Epithelial cell of esophagus (primary cell): ENCODE data around the gene OR10P1.

ENCODE experiments used
- DNase-seq: peaks from one replicate; pipeline ENCODE4 v3.0.0; 2010; ENCODE audit warnings: low read depth
- H3K4me3 ChIP-seq: 2 replicates; pipeline ENCODE4 v1.5.1; 2011; ENCODE audit warnings: mild to moderate bottlenecking, low read length, control low read depth
- TF ChIP-seq, protein P1 (sequence below): IDR thresholded peaks from 2 replicates; pipeline ENCODE4 v1.5.1; 2011; ENCODE audit warnings: low read depth, mild to moderate bottlenecking, low read length, control low read depth, inconsistent platforms; ENCODE audit not compliant: insufficient read depth; ENCODE audit errors: missing control alignments

OR10P1 gene

DNA sequence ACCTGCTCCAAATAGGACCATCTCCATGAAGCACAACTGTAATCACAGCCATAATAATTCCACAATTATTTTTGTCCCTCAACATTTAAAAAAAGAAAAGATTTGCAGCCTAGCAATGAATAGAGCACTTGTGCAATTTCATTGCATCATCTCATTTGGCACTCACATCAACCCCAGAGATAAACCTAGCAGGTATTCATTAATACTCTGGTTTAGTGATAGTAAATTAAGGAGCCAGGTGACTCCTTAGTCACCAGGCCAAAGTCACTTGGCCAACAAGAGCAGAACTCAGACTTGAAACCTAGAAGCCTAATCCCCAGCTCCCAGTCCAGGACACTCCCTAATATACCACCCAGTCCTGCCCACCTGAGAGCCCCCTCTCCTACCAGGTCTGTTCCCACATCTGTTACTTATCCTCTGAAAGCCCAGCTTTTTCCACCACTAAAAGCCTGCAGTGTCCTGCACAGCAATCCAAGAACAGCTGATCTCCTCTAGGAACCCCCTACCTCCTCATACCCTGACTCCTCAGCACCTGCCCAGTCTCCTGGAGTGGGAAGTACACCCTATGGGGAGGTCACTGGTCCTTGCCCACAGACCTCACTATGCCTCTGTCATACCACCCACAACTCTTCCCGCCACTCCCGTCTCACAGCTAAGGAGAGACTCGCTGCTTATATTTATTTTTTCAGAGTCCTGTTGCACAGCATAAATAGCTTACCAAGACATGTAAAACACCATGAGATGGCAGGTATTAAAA is 22.1 kb downstream of the OR10P1 start:
- no peak overlapping the region for H3K4me3 ChIP-seq
- TF ChIP-seq, protein P1, sequence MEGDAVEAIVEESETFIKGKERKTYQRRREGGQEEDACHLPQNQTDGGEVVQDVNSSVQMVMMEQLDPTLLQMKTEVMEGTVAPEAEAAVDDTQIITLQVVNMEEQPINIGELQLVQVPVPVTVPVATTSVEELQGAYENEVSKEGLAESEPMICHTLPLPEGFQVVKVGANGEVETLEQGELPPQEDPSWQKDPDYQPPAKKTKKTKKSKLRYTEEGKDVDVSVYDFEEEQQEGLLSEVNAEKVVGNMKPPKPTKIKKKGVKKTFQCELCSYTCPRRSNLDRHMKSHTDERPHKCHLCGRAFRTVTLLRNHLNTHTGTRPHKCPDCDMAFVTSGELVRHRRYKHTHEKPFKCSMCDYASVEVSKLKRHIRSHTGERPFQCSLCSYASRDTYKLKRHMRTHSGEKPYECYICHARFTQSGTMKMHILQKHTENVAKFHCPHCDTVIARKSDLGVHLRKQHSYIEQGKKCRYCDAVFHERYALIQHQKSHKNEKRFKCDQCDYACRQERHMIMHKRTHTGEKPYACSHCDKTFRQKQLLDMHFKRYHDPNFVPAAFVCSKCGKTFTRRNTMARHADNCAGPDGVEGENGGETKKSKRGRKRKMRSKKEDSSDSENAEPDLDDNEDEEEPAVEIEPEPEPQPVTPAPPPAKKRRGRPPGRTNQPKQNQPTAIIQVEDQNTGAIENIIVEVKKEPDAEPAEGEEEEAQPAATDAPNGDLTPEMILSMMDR, result no peak
- peak; percentile 47 for DNase-seq

DNA sequence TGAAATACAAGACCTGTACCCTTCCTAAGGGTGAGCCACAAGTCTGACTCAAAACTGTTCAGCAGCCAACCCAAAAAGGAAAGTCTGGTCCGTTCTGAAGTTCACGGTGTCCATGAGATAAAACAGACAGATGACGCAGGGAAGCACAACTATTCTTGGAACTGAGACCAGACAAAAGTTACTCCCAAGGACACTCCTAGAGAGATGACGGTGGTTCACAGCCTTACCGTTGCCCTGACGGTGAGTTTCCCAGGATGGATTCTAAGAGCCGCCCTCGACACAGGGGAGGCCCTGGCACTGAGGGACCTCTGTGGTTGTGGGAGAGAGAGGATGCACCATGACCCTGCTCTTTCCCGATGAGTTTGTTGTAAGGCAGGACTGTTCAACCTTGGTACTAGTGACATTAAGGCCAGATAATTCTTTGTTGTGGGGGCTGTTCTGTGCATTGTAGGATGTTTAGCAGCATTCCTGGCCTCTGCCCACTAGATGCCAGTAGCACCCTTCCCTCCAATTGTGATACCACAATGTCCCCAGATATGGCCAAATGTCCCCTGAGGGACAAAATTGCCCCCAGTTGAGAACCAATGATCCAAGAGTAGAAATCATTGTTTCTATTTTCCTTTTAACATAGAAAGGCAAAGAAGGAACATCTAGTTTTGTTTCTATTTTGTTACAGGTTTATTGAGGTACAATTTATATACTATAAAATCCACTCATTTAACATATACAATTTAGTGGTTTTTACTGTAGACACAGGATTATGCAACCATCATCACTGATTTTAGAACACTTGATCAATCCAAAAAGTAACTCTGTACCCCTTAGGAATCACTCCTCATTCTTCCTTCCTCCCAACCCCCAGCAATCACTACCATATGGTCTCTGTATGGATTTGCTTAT is 23.0 kb downstream of the OR10P1 start:
- TF ChIP-seq, protein P1, result peak; percentile 31
- no peak for DNase-seq
- no peak overlapping the region for H3K4me3 ChIP-seq

DNA sequence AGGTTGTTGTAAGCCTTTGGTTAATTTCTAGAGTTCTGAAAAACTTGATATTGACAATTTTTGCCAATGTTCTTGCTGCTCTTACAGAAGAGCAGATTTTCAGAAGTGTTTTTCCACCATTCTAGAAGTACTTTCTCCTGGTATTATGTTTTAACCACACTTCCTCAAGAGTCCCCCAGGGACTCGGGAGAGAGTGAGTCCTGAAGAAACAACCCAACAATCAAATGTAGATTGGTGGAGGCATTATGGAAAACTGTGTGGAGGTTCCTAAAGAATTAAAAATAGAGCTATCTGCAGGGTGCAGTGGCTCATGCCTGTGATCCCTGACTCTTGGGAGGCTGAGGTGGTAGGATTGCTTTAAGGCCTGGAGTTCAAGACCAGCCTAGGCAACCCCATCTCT is 26.7 kb downstream of the OR10P1 start:
- TF ChIP-seq, protein P1, result no peak
- no peak for DNase-seq
- H3K4me3 ChIP-seq, result no peak overlapping the region

DNA sequence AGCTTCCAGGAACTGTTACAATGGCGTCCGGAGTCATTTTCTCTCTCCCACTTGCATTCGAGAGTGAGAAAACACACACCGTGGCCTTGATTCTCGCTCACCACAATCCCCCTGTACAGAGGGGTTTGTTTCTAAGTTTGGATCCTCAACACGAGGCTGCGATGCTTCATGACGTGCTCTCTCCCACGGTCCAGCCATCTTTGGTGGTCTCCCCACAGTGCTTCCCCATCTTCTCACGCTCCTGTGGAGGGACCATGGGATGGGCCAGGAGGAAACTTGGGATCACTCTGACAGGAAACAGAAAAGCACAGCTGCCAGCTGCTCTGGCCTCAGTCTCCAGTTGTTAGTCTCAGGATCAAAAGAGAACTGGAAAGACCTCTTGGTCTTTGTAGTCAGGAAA is 28.1 kb downstream of the OR10P1 start:
- H3K4me3 ChIP-seq, result no peak overlapping the region
- no peak for DNase-seq
- TF ChIP-seq, protein P1, result no peak

DNA sequence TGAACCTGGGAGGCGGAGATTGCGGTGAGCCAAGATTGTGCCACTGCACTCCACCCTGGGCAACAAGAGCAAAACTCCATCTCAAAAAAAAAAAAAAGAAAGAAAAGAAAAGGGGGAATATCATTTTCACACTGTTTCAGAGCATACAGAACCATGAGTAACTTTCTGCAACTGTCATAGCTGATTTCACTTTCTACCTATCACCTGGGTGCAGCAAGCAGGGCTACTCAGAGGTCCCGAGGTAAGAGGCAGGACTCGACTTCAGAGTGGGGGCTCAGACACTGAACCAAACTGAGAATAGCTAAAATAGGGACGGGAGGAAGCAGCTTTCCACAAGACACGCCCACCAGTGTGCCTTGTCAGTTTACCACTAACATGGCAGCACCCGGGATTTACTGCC is 29.8 kb downstream of the OR10P1 start:
- TF ChIP-seq, protein P1, result no peak
- H3K4me3 ChIP-seq, result no peak overlapping the region
- no peak for DNase-seq

DNA sequence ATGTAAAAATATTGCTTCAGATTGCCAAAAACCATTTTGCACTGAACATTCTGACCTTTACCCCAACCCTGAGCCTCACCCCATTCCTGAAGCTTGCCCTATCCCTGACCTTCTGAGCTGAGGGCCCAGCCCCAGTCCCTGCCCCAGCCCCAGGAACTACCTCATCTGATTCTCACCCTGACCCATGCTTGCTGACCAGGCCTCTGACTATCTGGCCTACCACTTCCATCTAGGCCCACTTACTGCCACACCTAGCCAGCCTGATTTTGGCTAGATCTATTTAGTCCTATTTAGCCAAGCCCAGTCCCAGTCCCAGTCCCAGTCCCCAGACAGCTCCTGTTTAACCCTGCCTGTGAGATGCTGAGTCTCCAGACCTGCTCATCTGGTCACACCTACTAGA is 33.6 kb downstream of the OR10P1 start:
- no peak overlapping the region for H3K4me3 ChIP-seq
- no peak for DNase-seq
- TF ChIP-seq, protein P1, result no peak
